Kidney epithelial cell (primary cell): ENCODE measurements around the gene BNC2. TPM values are rescaled to one million over a fixed set of nuclear protein-coding genes. Genes with fewer than 3 reads are reported as not detected.

Experiments
- DNase-seq: peaks from one replicate; pipeline ENCODE4 v3.0.0-alpha.2; 2010; ENCODE audit warnings: low read depth
- H3K27me3 ChIP-seq: 2 replicates; pipeline ENCODE4 v1.6.0; 2011; ENCODE audit warnings: low read length; ENCODE audit not compliant: control insufficient read depth, insufficient read depth
- H3K36me3 ChIP-seq: 2 replicates; pipeline ENCODE4 v1.5.1; 2011; ENCODE audit warnings: low read length; ENCODE audit not compliant: control insufficient read depth, insufficient read depth
- H3K4me3 ChIP-seq: 2 replicates; pipeline ENCODE4 v1.5.1; 2011; ENCODE audit warnings: low read depth, mild to moderate bottlenecking, control low read depth, low read length
- total RNA-seq: library from RNA; depleted of rRNA; stranded (reverse); fragments of >200 nt; gene quantifications from 2 replicates; pipeline ENCODE4 v1.2.3, GENCODE V29; 2015
- TF ChIP-seq, protein P1 (sequence below): IDR thresholded peaks from 2 replicates; pipeline ENCODE4 v1.5.1; 2011; ENCODE audit warnings: mild to moderate bottlenecking, moderate library complexity, low read length, control low read depth, inconsistent platforms; ENCODE audit not compliant: insufficient read depth, poor library complexity, severe bottlenecking

Gene BNC2
- total RNA-seq, 1 donor from 2014 or later = 1.5 TPM

- Histone ChIP-seq H3K36me3 (no peaks in the 10 kb centered on the region), H3K27me3 (no peaks in the 10 kb centered on the region), H3K4me3 (no peak overlapping the region)
- no peak for DNase-seq
- TF ChIP-seq, protein P1, sequence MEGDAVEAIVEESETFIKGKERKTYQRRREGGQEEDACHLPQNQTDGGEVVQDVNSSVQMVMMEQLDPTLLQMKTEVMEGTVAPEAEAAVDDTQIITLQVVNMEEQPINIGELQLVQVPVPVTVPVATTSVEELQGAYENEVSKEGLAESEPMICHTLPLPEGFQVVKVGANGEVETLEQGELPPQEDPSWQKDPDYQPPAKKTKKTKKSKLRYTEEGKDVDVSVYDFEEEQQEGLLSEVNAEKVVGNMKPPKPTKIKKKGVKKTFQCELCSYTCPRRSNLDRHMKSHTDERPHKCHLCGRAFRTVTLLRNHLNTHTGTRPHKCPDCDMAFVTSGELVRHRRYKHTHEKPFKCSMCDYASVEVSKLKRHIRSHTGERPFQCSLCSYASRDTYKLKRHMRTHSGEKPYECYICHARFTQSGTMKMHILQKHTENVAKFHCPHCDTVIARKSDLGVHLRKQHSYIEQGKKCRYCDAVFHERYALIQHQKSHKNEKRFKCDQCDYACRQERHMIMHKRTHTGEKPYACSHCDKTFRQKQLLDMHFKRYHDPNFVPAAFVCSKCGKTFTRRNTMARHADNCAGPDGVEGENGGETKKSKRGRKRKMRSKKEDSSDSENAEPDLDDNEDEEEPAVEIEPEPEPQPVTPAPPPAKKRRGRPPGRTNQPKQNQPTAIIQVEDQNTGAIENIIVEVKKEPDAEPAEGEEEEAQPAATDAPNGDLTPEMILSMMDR = no peak
Observed at GRCh38 chr9:16773617-16774016, 96.9 kb downstream of the BNC2 start.

GRCh38 chr9:16773116-16773515, 97.4 kb downstream of the BNC2 start:
- Histone ChIP-seq H3K36me3 (no peaks in the 10 kb centered on the region), H3K27me3 (no peaks in the 10 kb centered on the region), H3K4me3 (no peak overlapping the region)
- DNase-seq = no peak
- TF ChIP-seq, protein P1 = no peak

- Histone ChIP-seq H3K36me3 (no peaks in the 10 kb centered on the region), H3K4me3 (no peak overlapping the region), H3K27me3 (no peaks in the 10 kb centered on the region)
- DNase-seq = no peak
- TF ChIP-seq, protein P1 = no peak
Observed at GRCh38 chr9:16771356-16771755, 99.1 kb downstream of the BNC2 start.

GRCh38 chr9:16769291-16769690, 101.2 kb downstream of the BNC2 start:
- Histone ChIP-seq H3K4me3 (no peak overlapping the region), H3K27me3 (no peaks in the 10 kb centered on the region), H3K36me3 (no peaks in the 10 kb centered on the region)
- DNase-seq = no peak
- TF ChIP-seq, protein P1 = no peak

DNA sequence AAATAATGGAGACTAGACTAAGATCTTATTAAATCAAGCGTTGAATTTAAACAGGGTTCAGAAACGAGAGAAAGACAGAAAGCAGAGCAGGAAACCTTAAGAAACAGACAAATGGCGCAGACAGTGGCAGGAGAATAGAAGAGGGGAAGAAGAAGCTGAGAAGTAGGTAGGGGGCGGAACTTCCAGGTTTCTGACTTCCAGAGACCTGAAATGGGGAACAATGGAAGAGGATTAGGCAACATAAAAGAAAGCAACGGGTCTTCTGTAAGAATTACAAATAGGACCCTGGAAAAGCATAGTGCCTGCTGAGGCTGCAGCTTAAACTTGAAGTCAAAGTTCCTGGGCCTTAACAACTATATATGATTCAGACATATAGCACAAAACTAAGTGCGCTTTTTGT, 101.7 kb downstream of the BNC2 start:
- no peaks in the 10 kb centered on the region for H3K27me3 ChIP-seq
- H3K36me3 ChIP-seq = no peaks in the 10 kb centered on the region
- no peak overlapping the region for H3K4me3 ChIP-seq
- no peak for DNase-seq
- TF ChIP-seq, protein P1 = no peak

- TF ChIP-seq, protein P1 = no peak
- Histone ChIP-seq H3K27me3 (no peaks in the 10 kb centered on the region), H3K4me3 (no peak overlapping the region), H3K36me3 (no peaks in the 10 kb centered on the region)
- no peak for DNase-seq
Observed at GRCh38 chr9:16767366-16767765, 103.1 kb downstream of the BNC2 start.
